Spleen (tissue), 11 donors: ENCODE results near the gene L3MBTL3. TPM values are rescaled to one million over a fixed set of nuclear protein-coding genes. Genes with fewer than 3 reads are reported as not detected.

Experiments
- DNase-seq: peaks from one replicate; pipeline ENCODE4 v3.0.0-alpha.2; 2020
- H3K27ac ChIP-seq, 8 donors: fragments of 200-600 bp; sonication (generic) in 7 of 8; 1 replicate in 4 of 8; 2 replicates in 4 of 8; pipeline versions ENCODE4 v1.5.0 to v1.8.0; 2016 to 2021; ENCODE audit warnings: inconsistent platforms in 4 of 8, mild to moderate bottlenecking in 4 of 8, moderate library complexity in 1 of 8
- H3K27me3 ChIP-seq, 7 donors: fragments of 200-600 bp; sonication (generic) in 6 of 7; replicated peaks in 1 of 7; 1 replicate in 4 of 7; 2 replicates in 3 of 7; pipeline versions ENCODE4 v1.5.0 to v1.8.0; 2016 to 2021; ENCODE audit warnings: inconsistent platforms in 3 of 7, mild to moderate bottlenecking in 1 of 7
- H3K36me3 ChIP-seq, 6 donors: fragments of 200-600 bp; sonication (generic) in 5 of 6; 1 replicate in 4 of 6; 2 replicates in 2 of 6; pipeline versions ENCODE4 v1.5.0 to v1.8.0; 2016 to 2021; ENCODE audit warnings: inconsistent platforms in 2 of 6
- H3K4me1 ChIP-seq, 6 donors: fragments of 200-600 bp; sonication (generic) in 5 of 6; 1 replicate in 3 of 6; 2 replicates in 3 of 6; pipeline versions ENCODE4 v1.5.0 to v1.8.0; 2016 to 2021; ENCODE audit warnings: inconsistent platforms in 3 of 6
- H3K4me3 ChIP-seq, 8 donors: fragments of 200-600 bp; sonication (generic) in 7 of 8; 1 replicate in 4 of 8; 2 replicates in 4 of 8; pipeline versions ENCODE4 v1.5.0 to v1.8.0; 2016 to 2021; ENCODE audit warnings: inconsistent platforms in 4 of 8, mild to moderate bottlenecking in 4 of 8, moderate library complexity in 2 of 8
- H3K9me3 ChIP-seq, 8 donors: fragments of 200-600 bp; sonication (generic) in 7 of 8; 1 replicate in 4 of 8; 2 replicates in 4 of 8; pipeline versions ENCODE4 v1.5.0 to v1.8.0; 2016 to 2021; ENCODE audit warnings: inconsistent platforms in 4 of 8
- CTCF ChIP-seq, 11 experiments: fragments of 200-600 bp in 7 of 11; fragments of 450-650 bp in 4 of 11; sonication (generic) in 4 of 11; IDR thresholded peaks in 8 of 11; conservative IDR thresholded peaks in 3 of 11; 1 replicate in 7 of 11; 2 replicates in 4 of 11; pipeline versions ENCODE4 v1.4.0 to v1.8.0; 2016 to 2021; ENCODE audit warnings: antibody characterized with exemption in 11 of 11, inconsistent platforms in 4 of 11, mild to moderate bottlenecking in 1 of 11
- POLR2A ChIP-seq, 3 donors: fragments of 450-650 bp; IDR thresholded peaks; one replicate each; pipeline ENCODE4 v1.5.1; 2017; ENCODE audit warnings: antibody characterized with exemption in 3 of 3, mild to moderate bottlenecking in 1 of 3
- POLR2AphosphoS5 ChIP-seq, 3 donors: sonication (generic); formaldehyde crosslinking; IDR thresholded peaks; one replicate each; pipeline ENCODE4 v1.5.1; 2017; ENCODE audit warnings: antibody characterized with exemption in 3 of 3
- whole genome bisulfite sequencing, 5 donors: extraction: QIAGEN DNeasy Blood & Tissue Kit in 3 of 5; methylation state at CpG; one replicate each; pipeline versions ENCODE4 v1.1.5 to v1.1.7; 2013 to 2018; 5-methylcytosine and 5-hydroxymethylcytosine counted together
- intact Hi-C: fragments of 100-400 bp; cut with DNase I; formaldehyde crosslinking; loops from one replicate; pipeline ENCODE4 v1.15.0; 2023; ENCODE audit warnings: low total_unique reads
- polyA plus RNA-seq, 3 donors: library from polyadenylated mRNA; stranded (reverse); fragments of 200-250 nt; gene quantifications; one replicate each; pipeline ENCODE4 v1.2.1, GENCODE V29; 2013
- total RNA-seq, 7 donors: library from RNA; depleted of rRNA in 3 of 7; stranded (reverse); fragments of >200 nt in 3 of 7; fragmentation: NEBNext Ultra II Directional in 4 of 7; extraction: Animal tissue kit (Norgen Biotek cat#: 25700) in 4 of 7; gene quantifications; one replicate each; pipeline versions ENCODE4 v1.1.0 to v1.2.1, GENCODE V29; 2016 to 2021
- donor health status: healthy with polysubstance abuse.
- donor health status: DM: no; HTN: no; CAD: no; lungs with moderate emphysema.
- donor health status: DM: no; HTN: no; CAD: no.
- donor health status: Bipolar disorder and iron deficiency.
- donor health status: healthy.
- donor health status: DM: no; HTN: no; CAD: no.
- donor health status: DM: yes; HTN: yes; CAD: no.

L3MBTL3 gene
- total and polyA plus RNA-seq, 10 donors = 7.0 to 45.6 (median 26.0) TPM

DNA sequence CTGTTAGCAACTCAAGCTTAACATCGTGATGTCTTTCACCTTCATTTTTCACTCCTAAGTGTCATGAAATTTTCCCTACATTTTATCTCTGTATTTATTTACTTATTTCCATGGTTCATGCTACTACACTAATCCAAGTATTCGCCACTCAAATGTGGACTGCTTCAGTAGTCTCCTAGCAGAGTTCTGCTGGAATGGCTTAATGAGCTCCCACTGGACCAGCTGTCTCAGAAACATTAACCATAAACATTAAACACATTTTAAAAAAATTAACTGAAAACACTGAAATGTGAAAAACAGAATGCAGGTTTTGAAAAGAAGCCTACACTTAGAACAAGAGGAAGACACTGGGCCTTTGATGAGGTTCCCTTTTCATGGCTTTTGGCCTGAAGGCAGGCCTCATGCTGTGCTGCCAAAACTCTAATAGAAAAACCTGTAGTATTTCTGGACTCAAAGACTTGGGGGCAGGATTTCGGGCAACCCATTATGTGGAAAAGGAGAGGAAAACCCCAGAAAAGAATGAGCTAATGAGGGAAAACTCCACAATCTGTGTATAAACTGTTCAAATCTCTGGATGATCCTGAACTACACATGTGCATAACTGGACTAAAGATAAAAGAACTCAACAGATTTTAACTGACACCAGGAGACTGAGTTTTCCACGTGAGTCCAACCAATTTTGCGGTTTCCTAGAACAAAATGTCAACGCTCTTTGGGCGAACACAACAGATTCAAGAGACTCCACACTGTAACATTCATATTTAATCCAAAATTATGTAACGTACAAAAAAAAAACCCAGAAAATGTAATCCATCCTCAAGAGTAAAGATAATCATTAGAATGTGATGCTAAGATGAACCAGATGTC lies 171.4 kb downstream of the L3MBTL3 start:
- no peak for DNase-seq
- H3K4me1 ChIP-seq = peaks cover 0 to 12% (median 2%) of the 10 kb centered on the region in 6 donors
- H3K4me3 ChIP-seq = no peak overlapping the region
- no peaks in the 10 kb centered on the region for H3K36me3 ChIP-seq
- H3K27ac ChIP-seq = no peak overlapping the region
- no peaks in the 10 kb centered on the region for H3K9me3 ChIP-seq
- 87 to 95% (median 91%) methylated on average over 8 of the region's 8 CpGs for WGBS, 5 donors
- intact Hi-C loops = no loop called here
- no peaks in the 10 kb centered on the region for H3K27me3 ChIP-seq
- TF ChIP-seq CTCF (IDR thresholded peaks at IDR 0.05 in 8 of 11, conservative IDR thresholded peaks at IDR 0.05 in 3 of 11) (no peak), POLR2A (IDR thresholded peaks at IDR 0.05) (no peak), POLR2AphosphoS5 (IDR thresholded peaks at IDR 0.05) (no peak)

Other genes with a start within 250 kb of the L3MBTL3 start
- not detected for gene TMEM244, start 157.3 kb upstream of the L3MBTL3 start, total RNA-seq
- not detected for gene TMEM244, start 157.3 kb upstream of the L3MBTL3 start, polyA plus RNA-seq
- 10 to 100 TPM; 10.7 to 31.4 (median 17.5) TPM for gene SAMD3, start 204.4 kb downstream of the L3MBTL3 start, total RNA-seq
- gene SAMD3, start 204.4 kb downstream of the L3MBTL3 start, polyA plus RNA-seq = 1 to 10 TPM; 2.1 to 3.1 (median 3.0) TPM